GM12873 (cell line): ENCODE data around the gene FHIT.

Experiments
- TF ChIP-seq, protein P1 (sequence below): IDR thresholded peaks from 2 replicates; pipeline ENCODE4 v1.5.1; 2012; ENCODE audit warnings: low read depth, mild to moderate bottlenecking, moderate library complexity, low read length, control low read depth; ENCODE audit not compliant: insufficient read depth; ENCODE audit errors: missing control alignments

Gene FHIT

DNA sequence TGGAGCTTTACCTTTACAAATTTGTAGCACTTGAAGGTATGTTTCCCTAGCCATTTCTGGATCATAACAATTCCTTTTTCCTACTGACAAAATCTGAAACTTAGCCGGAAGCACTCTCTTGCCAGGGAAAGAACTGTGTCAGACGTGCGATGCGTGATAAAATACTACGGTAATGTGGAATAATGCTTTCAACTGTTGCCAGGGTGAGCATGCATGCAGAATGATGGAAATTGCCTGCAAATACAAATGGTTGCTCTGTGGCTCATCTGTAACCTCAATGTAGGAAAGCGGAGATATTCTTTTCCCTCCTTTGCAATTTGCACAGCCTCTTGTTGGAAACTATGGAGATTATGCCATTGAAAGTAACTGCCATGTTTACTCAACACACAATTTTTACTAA lies 1464.9 kb downstream of the FHIT start:
- TF ChIP-seq, protein P1, sequence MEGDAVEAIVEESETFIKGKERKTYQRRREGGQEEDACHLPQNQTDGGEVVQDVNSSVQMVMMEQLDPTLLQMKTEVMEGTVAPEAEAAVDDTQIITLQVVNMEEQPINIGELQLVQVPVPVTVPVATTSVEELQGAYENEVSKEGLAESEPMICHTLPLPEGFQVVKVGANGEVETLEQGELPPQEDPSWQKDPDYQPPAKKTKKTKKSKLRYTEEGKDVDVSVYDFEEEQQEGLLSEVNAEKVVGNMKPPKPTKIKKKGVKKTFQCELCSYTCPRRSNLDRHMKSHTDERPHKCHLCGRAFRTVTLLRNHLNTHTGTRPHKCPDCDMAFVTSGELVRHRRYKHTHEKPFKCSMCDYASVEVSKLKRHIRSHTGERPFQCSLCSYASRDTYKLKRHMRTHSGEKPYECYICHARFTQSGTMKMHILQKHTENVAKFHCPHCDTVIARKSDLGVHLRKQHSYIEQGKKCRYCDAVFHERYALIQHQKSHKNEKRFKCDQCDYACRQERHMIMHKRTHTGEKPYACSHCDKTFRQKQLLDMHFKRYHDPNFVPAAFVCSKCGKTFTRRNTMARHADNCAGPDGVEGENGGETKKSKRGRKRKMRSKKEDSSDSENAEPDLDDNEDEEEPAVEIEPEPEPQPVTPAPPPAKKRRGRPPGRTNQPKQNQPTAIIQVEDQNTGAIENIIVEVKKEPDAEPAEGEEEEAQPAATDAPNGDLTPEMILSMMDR, result no peak

GRCh38 chr3:59784164-59784563 lies 1467.1 kb downstream of the FHIT start:
- TF ChIP-seq, protein P1, result no peak

DNA sequence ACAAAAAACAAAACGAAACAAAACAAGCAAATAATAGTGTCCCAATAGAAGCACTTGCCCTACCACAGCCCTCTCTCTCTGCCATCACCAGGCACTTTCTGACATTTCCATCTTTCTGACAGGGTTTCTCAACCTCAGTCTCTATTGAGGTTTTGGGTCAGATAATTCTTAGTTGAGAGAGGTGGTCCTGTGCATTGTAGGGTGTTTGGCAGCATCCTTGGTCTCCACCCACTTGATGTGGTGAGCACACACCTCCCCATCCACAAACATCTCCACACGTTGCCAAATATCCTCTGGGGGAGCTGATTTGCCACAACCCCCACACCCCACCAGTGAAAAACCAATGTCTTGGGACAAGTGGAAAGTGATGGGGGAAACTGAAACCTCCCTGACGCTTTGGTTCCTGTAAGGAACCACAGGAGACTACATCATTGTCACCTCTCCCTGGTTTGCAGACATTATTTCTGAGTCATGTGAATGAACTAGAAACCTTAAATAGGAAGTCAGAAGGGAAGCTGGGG lies 1467.7 kb downstream of the FHIT start:
- TF ChIP-seq, protein P1, result no peak

- TF ChIP-seq, protein P1, result no peak
These were observed 1468.6 kb downstream of the FHIT start for GRCh38 chr3:59782664-59783063.

GRCh38 chr3:59780209-59780608 lies 1471.0 kb downstream of the FHIT start:
- TF ChIP-seq, protein P1, result no peak

DNA sequence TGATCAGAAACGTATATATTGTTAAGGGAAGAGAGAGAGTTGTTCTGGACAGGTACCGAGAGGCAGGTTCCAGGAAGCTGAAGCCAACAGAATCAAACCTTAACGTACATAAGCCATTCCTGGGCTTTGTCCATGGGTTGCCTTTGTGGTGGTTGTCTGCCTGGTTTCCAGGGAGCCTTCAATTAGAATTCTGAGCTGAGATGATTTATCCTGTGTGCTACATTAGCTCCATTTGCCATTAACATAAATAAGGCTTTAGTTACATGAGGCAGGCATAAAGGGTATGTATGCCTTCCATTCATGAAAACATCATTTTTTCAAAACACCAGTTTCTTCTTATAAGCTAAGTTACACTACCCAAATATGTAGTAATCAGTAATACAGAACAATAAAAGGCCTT lies 1472.0 kb downstream of the FHIT start:
- TF ChIP-seq, protein P1, result no peak

DNA sequence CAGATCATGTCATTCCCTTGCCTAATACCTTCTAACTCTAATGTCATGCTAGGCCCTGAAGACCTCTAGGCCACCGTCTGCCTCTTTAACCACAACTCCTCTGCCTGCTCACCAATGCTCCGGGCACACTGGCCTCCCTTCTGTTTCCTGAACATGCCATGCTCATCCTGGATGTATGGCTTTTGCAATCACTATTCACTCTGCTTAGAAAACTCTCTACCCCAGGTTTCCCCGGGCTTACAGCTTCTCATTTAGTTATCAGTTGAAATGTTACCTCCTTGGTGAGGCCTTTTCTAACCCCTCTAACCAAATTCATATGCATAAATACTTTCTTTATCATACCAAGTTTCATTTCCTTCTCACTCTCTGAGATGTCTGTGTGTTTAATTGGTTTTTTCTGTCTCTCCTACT lies 1473.6 kb downstream of the FHIT start:
- TF ChIP-seq, protein P1, result no peak
